Epithelial cell of esophagus (primary cell): Measurements from ENCODE around the gene FUT4.

ENCODE experiments used
- DNase-seq: peaks from one replicate; pipeline ENCODE4 v3.0.0; 2010; ENCODE audit warnings: low read depth
- H3K4me3 ChIP-seq: 2 replicates; pipeline ENCODE4 v1.5.1; 2011; ENCODE audit warnings: mild to moderate bottlenecking, low read length, control low read depth
- TF ChIP-seq, protein P1 (sequence below): IDR thresholded peaks from 2 replicates; pipeline ENCODE4 v1.5.1; 2011; ENCODE audit warnings: low read depth, mild to moderate bottlenecking, low read length, control low read depth, inconsistent platforms; ENCODE audit not compliant: insufficient read depth; ENCODE audit errors: missing control alignments

The FUT4 gene

GRCh38 chr11:94588366-94588942 lies 44.7 kb downstream of the FUT4 start:
- peak; percentile 4 for DNase-seq
- no peak overlapping the region for H3K4me3 ChIP-seq
- TF ChIP-seq, protein P1, sequence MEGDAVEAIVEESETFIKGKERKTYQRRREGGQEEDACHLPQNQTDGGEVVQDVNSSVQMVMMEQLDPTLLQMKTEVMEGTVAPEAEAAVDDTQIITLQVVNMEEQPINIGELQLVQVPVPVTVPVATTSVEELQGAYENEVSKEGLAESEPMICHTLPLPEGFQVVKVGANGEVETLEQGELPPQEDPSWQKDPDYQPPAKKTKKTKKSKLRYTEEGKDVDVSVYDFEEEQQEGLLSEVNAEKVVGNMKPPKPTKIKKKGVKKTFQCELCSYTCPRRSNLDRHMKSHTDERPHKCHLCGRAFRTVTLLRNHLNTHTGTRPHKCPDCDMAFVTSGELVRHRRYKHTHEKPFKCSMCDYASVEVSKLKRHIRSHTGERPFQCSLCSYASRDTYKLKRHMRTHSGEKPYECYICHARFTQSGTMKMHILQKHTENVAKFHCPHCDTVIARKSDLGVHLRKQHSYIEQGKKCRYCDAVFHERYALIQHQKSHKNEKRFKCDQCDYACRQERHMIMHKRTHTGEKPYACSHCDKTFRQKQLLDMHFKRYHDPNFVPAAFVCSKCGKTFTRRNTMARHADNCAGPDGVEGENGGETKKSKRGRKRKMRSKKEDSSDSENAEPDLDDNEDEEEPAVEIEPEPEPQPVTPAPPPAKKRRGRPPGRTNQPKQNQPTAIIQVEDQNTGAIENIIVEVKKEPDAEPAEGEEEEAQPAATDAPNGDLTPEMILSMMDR, result no peak

DNA sequence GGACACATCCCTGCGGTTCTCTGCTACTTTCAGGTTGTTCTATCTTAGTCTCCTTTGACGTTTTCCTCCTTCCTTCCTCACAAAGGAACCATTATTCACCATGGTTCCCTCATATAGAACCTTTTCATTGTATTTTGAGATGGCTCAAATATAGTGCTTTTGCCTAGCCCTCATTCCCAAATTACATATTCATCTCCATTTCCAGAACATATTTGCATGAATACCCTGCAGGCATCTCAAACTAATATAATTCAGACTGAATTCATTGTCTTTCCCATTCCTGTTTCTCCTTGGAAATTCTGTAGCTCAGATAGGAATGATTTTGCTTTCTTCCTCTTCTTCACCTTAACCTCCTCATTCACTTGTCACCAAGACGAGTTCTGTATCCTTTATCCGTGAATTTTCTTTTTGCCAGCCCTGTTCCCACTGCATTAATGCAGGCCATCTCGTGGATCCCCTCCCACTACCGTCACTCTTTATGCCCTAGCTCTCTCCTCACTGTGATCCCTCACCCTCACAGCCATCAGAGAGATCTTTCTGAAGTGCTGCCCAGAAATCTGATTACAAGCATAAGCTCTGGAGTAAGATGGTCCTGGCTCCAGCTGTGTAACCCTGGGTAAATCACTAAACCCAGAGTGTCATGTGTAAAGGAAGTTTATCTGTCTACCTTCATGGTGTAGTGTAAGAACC lies 46.8 kb downstream of the FUT4 start:
- no peak for DNase-seq
- TF ChIP-seq, protein P1, result no peak
- H3K4me3 ChIP-seq, result no peak overlapping the region

DNA sequence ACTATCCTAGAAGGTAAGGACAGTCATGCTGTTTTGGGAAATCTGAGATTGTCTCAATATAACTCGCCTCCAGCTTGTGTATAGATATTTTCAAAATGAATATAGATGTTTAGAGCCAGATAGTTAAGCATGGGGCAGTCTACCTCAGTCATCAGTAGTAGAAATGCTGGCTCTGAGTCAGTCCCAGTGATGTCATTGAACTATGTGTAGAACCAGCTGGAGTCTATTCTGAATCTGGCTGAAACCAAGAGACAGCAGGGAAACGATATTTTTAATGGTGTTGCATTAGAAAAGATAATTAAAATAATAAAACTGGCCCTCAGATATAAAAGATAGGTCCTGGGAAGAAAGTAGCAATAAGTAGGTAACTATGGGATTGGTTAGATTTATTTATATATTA lies 49.3 kb downstream of the FUT4 start:
- H3K4me3 ChIP-seq, result no peak overlapping the region
- TF ChIP-seq, protein P1, result no peak
- DNase-seq, result peak; percentile 40

DNA sequence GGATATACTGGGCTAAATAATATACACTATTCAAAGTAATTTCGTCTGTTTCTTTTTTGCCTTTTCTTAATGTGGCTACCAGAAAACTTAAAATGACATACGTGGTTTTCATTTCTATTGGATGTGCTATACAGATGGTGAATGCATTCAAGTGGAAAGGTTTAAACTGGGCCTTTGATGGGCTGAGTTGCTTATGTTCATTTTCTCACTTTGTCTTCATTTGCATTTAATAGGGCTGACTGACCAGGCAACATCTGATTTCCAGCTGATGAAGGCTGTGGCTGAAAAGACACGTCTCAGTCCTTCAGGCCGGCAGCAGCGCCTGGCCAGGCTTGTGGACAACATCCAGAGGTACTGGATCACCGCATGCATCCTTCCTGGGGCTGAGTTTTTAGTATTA lies 51.4 kb downstream of the FUT4 start:
- no peak overlapping the region for H3K4me3 ChIP-seq
- no peak for DNase-seq
- TF ChIP-seq, protein P1, result no peak

- no peak for DNase-seq
- TF ChIP-seq, protein P1, result no peak
- H3K4me3 ChIP-seq, result no peak overlapping the region
These were observed 54.2 kb downstream of the FUT4 start for GRCh38 chr11:94597896-94598295.
